SK-N-SH treated with all-trans-retinoic acid at 6 μM for 48 hours (cell line): ENCODE measurements around the gene PRPF4.

Experiments
- ATAC-seq: fragments of 200-7000 bp; cut with Tn5 transposase; 3 replicates; pipeline ENCODE4 v1.9.1; 2020; ENCODE audit warnings: mild to moderate bottlenecking, moderate library complexity
- ARNTL ChIP-seq: fragments of 450-650 bp; formaldehyde crosslinking; IDR thresholded peaks from 2 replicates; pipeline ENCODE4 v1.5.0; 2020; ENCODE audit warnings: low read depth, mild to moderate bottlenecking, moderate library complexity, borderline replicate concordance
- BACH2 ChIP-seq: fragments of 250-450 bp; sonication (Bioruptor Pico); IDR thresholded peaks from 2 replicates; pipeline ENCODE4 v1.9.0; 2021; ENCODE audit warnings: mild to moderate bottlenecking, borderline replicate concordance
- CREB5 ChIP-seq: fragments of 250-450 bp; sonication (Bioruptor Pico); IDR thresholded peaks from 2 replicates; pipeline ENCODE4 v1.5.1; 2020; ENCODE audit warnings: low read depth, mild to moderate bottlenecking, moderate library complexity
- CSDC2 ChIP-seq: fragments of 250-450 bp; sonication (Bioruptor Pico); IDR thresholded peaks from 2 replicates; pipeline ENCODE4 v1.5.0; 2020; ENCODE audit warnings: mild to moderate bottlenecking, moderate library complexity
- CSRNP3 ChIP-seq: fragments of 250-450 bp; sonication (Bioruptor Pico); IDR thresholded peaks from 2 replicates; pipeline ENCODE4 v1.5.1; 2021; ENCODE audit warnings: mild to moderate bottlenecking, moderate library complexity
- ESRRG ChIP-seq: fragments of 250-450 bp; sonication (Bioruptor Pico); IDR thresholded peaks from 2 replicates; pipeline ENCODE4 v1.6.1; 2021; ENCODE audit warnings: mild to moderate bottlenecking
- GLIS3 ChIP-seq: fragments of 250-450 bp; sonication (Bioruptor Pico); IDR thresholded peaks from 2 replicates; pipeline ENCODE4 v1.5.0; 2020; ENCODE audit warnings: mild to moderate bottlenecking, moderate library complexity
- ISL1 ChIP-seq: fragments of 250-450 bp; sonication (Bioruptor Pico); IDR thresholded peaks from 2 replicates; pipeline ENCODE4 v2.1.2; 2022; ENCODE audit warnings: mild to moderate bottlenecking, moderate library complexity
- OSR1 ChIP-seq: fragments of 250-450 bp; sonication (Bioruptor Pico); IDR thresholded peaks from 2 replicates; pipeline ENCODE4 v1.8.0; 2022; ENCODE audit warnings: moderate library complexity, mild to moderate bottlenecking, inconsistent platforms
- PATZ1 ChIP-seq: fragments of 250-450 bp; sonication (Bioruptor Pico); IDR thresholded peaks from 2 replicates; pipeline ENCODE4 v1.8.0; 2020; ENCODE audit warnings: mild to moderate bottlenecking, moderate library complexity, borderline replicate concordance
- POU6F1 ChIP-seq: fragments of 250-450 bp; sonication (Bioruptor Pico); IDR thresholded peaks from 2 replicates; pipeline ENCODE4 v1.8.0; 2021; ENCODE audit warnings: low read depth, mild to moderate bottlenecking, moderate library complexity, borderline replicate concordance
- PPARA ChIP-seq: fragments of 250-450 bp; sonication (Bioruptor Pico); IDR thresholded peaks from 2 replicates; pipeline ENCODE4 v1.5.0; 2020; ENCODE audit warnings: mild to moderate bottlenecking, borderline replicate concordance
- RARB ChIP-seq: fragments of 250-450 bp; sonication (Bioruptor Pico); IDR thresholded peaks from 2 replicates; pipeline ENCODE4 v1.8.0; 2021; ENCODE audit warnings: mild to moderate bottlenecking, moderate library complexity
- SNAI2 ChIP-seq: fragments of 250-450 bp; sonication (Bioruptor Pico); IDR thresholded peaks from 2 replicates; pipeline ENCODE4 v1.5.0; 2020; ENCODE audit warnings: mild to moderate bottlenecking, moderate library complexity
- TCF4 ChIP-seq: fragments of 250-450 bp; sonication (Bioruptor Pico); IDR thresholded peaks from 2 replicates; pipeline ENCODE4 v1.8.0; 2021; ENCODE audit warnings: mild to moderate bottlenecking, moderate library complexity, borderline replicate concordance
- TOX ChIP-seq: fragments of 250-450 bp; sonication (Bioruptor Pico); IDR thresholded peaks from 2 replicates; pipeline ENCODE4 v1.8.0; 2021; ENCODE audit warnings: mild to moderate bottlenecking, moderate library complexity, borderline replicate concordance
- TSHZ2 ChIP-seq: fragments of 250-450 bp; sonication (Bioruptor Pico); IDR thresholded peaks from 2 replicates; pipeline ENCODE4 v1.5.0; 2020; ENCODE audit warnings: mild to moderate bottlenecking, moderate library complexity
- ZC3H10 ChIP-seq: fragments of 250-450 bp; sonication (Bioruptor Pico); IDR thresholded peaks from 2 replicates; pipeline ENCODE4 v1.5.1; 2021; ENCODE audit warnings: mild to moderate bottlenecking, moderate library complexity
- ZFP3 ChIP-seq: fragments of 250-450 bp; sonication (Bioruptor Pico); IDR thresholded peaks from 2 replicates; pipeline ENCODE4 v1.5.0; 2020; ENCODE audit warnings: mild to moderate bottlenecking, moderate library complexity
- ZFP30 ChIP-seq: fragments of 450-650 bp; formaldehyde crosslinking; IDR thresholded peaks from 2 replicates; pipeline ENCODE4 v1.5.0; 2022; ENCODE audit warnings: mild to moderate bottlenecking, moderate library complexity
- ZNF565 ChIP-seq: fragments of 450-650 bp; formaldehyde crosslinking; conservative IDR thresholded peaks from 2 replicates; pipeline ENCODE4 v1.5.0; 2020; ENCODE audit warnings: low read depth, mild to moderate bottlenecking, moderate library complexity
- ZNF8 ChIP-seq: fragments of 450-650 bp; formaldehyde crosslinking; IDR thresholded peaks from 2 replicates; pipeline ENCODE4 v1.5.0; 2020; ENCODE audit warnings: mild to moderate bottlenecking, moderate library complexity

PRPF4 gene

DNA sequence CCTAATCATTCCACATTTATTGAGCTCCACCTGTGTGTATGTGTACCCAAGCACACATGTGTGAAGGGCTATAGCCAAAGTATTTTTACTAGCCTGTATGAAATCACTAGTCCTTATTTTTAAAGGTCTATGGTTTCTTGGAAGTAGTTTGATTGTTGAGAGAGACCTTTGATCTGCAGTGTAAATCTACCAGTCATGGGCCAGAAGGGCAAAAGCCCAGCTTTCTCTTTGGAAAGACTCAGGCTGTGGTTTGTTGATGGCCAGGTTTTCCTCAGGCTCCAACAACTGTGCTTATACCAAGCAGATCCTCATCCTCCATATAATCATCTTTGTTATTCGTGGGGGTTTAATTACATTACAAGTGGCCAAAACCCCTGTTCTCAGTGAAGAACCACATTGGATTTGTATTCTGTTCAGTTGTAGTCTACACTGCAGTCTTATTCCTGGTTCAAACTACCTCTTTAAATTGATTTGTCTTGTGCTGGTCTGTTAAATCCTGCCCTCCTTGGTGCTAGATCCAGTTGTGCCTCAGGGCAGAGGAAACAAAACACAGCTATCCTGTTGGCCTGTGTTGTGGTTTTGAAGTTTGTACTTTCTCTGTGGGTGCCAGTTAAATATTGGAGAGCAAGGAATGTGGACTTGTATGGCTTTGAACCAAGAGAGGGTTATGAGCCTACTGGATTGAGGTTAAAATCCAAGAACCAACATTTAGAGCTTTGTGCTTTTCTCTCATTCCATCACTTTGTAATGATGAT lies 13.4 kb upstream of the PRPF4 start:
- TF ChIP-seq ARNTL (CRISPR knock-in tag) (no peak), ZFP3 (CRISPR knock-in tag) (no peak)
- no peak for ATAC-seq

- TF ChIP-seq CSDC2 (CRISPR knock-in tag) (no peak), ISL1 (CRISPR knock-in tag) (no peak), BACH2 (no peak), PATZ1 (CRISPR knock-in tag) (no peak), RARB (CRISPR knock-in tag) (no peak), ZC3H10 (no peak), TCF4 (no peak), OSR1 (CRISPR knock-in tag) (no peak), GLIS3 (CRISPR knock-in tag) (no peak), POU6F1 (CRISPR knock-in tag) (no peak), ZFP3 (CRISPR knock-in tag) (no peak), CREB5 (CRISPR knock-in tag) (no peak), TOX (no peak)
- ATAC-seq, result no peak
These were observed 9.3 kb upstream of the PRPF4 start for GRCh38 chr9:113266174-113266573.

- no peak for ATAC-seq
- TF ChIP-seq ARNTL (CRISPR knock-in tag) (no peak), ZC3H10 (no peak), ZFP3 (CRISPR knock-in tag) (no peak), PPARA (no peak), SNAI2 (CRISPR knock-in tag) (no peak), GLIS3 (CRISPR knock-in tag) (no peak)
- TF ChIP-seq, all 23 proteins: peak for 0
These were observed 7.4 kb upstream of the PRPF4 start for GRCh38 chr9:113267911-113268566.

- no peak for ATAC-seq
- TF ChIP-seq TCF4 (no peak), ISL1 (CRISPR knock-in tag) (no peak), ZFP30 (no peak), ZNF565 (no peak), ARNTL (CRISPR knock-in tag) (no peak), CSRNP3 (CRISPR knock-in tag) (no peak), BACH2 (no peak), ZNF8 (CRISPR knock-in tag) (no peak), OSR1 (CRISPR knock-in tag) (no peak), TSHZ2 (CRISPR knock-in tag) (no peak), SNAI2 (CRISPR knock-in tag) (no peak), PPARA (no peak), CSDC2 (CRISPR knock-in tag) (no peak), GLIS3 (CRISPR knock-in tag) (no peak), CREB5 (CRISPR knock-in tag) (no peak), RARB (CRISPR knock-in tag) (no peak), POU6F1 (CRISPR knock-in tag) (no peak), TOX (no peak), ESRRG (CRISPR knock-in tag) (no peak)
These were observed 6.1 kb upstream of the PRPF4 start for GRCh38 chr9:113269355-113269754.
